Esophagus squamous epithelium (tissue), 5 donors: ENCODE measurements around the gene CYP27B1. TPM values are rescaled to one million over a fixed set of nuclear protein-coding genes. Genes with fewer than 3 reads are reported as not detected.
"Not testable (repeated sequence)": the region's sequence is repeated elsewhere in the genome, so short reads cannot be mapped to it uniquely, and the experiment has no call there.

ENCODE experiments used
- DNase-seq: peaks from one replicate; lab custom pipeline; 2025; lab: John Stamatoyannopoulos, UW
- H3K27ac ChIP-seq, 4 donors: fragments of 200-600 bp; sonication (generic); one replicate each; pipeline ENCODE4 v1.5.1; 2016 to 2019; ENCODE audit warnings: mild to moderate bottlenecking in 1 of 4
- H3K27me3 ChIP-seq, 4 donors: fragments of 200-600 bp; sonication (generic); 1 replicate in 3 of 4; 2 replicates in 1 of 4; pipeline versions ENCODE4 v1.5.1 to v1.6.0; 2017 to 2021; ENCODE audit warnings: antibody characterized with exemption in 1 of 4
- H3K36me3 ChIP-seq, 3 donors: fragments of 200-600 bp; sonication (generic); one replicate each; pipeline ENCODE4 v1.5.1; 2016 to 2019
- H3K4me1 ChIP-seq, 3 donors: fragments of 200-600 bp; sonication (generic); one replicate each; pipeline ENCODE4 v1.5.1; 2017 to 2019
- H3K4me3 ChIP-seq, 4 donors: fragments of 200-600 bp; sonication (generic); 1 replicate in 3 of 4; 2 replicates in 1 of 4; pipeline ENCODE4 v1.5.1; 2016 to 2019; ENCODE audit warnings: mild to moderate bottlenecking in 2 of 4, moderate library complexity in 1 of 4
- H3K9me3 ChIP-seq, 3 donors: fragments of 200-600 bp; sonication (generic); one replicate each; pipeline ENCODE4 v1.5.1; 2016 to 2019
- POLR2A ChIP-seq, 4 donors: fragments of 450-650 bp; IDR thresholded peaks; one replicate each; pipeline ENCODE4 v1.6.1; 2017; ENCODE audit warnings: antibody characterized with exemption in 4 of 4, mild to moderate bottlenecking in 4 of 4, moderate library complexity in 3 of 4
- WGBS, 2 donors: methylation state at CpG; one replicate each; pipeline ENCODE4 v1.1.5; 2018; 5-methylcytosine and 5-hydroxymethylcytosine counted together
- intact Hi-C: fragments of 100-400 bp; cut with DNase I; formaldehyde crosslinking; loops from one replicate; pipeline ENCODE4 v1.15.0; 2022
- total RNA-seq, 4 donors: library from RNA; depleted of rRNA; stranded (reverse); fragments of >200 nt; gene quantifications; one replicate each; pipeline ENCODE4 v1.1.0, GENCODE V29; 2016
- TF ChIP-seq, protein P1 (sequence below), 6 experiments: fragments of 450-650 bp in 4 of 6; fragments of 200-600 bp in 2 of 6; sonication (generic) in 2 of 6; IDR thresholded peaks; one replicate each; pipeline ENCODE4 v1.5.1; 2016 to 2019; ENCODE audit warnings: antibody characterized with exemption in 6 of 6, mild to moderate bottlenecking in 4 of 6, moderate library complexity in 4 of 6
- donor health status: DM: yes; HTN: yes; CAD: no.

CYP27B1 gene
- total RNA-seq, 4 donors from 2014 or later, result 0.18 to 1.7 (median 1.1) TPM

DNA sequence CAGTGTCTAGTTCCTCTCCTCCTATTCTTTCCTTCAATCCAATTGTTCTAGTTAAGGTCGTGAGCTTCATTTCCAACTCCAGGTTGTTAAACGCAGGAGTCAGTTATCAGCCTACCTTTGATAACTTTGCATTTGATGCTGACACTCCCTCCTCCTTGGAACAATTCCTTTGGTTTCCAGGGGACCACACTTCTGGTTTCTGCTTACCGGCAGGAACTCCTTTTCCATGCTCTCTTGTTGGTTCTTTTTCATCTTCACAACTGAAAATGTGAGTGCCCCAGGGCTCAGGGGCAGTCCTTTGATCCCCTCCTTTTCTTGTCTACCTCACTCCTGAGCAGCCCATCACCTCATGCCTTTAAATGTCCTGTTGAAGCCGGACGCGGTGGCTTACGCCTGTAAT, 10.5 kb upstream of the CYP27B1 start:
- Histone ChIP-seq H3K9me3 (no peaks in the 10 kb centered on the region), H3K4me1 (peaks cover 3 to 19% (median 11%) of the 10 kb centered on the region in 3 donors), H3K4me3 (no peak overlapping the region), H3K27ac (no peak overlapping the region), H3K27me3 (no peaks in the 10 kb centered on the region), H3K36me3 (peaks cover 0 to 42% (median 0%) of the 10 kb centered on the region in 3 donors)
- no peak for TF ChIP-seq POLR2A (IDR thresholded peaks at IDR 0.05)
- TF ChIP-seq, protein P1, sequence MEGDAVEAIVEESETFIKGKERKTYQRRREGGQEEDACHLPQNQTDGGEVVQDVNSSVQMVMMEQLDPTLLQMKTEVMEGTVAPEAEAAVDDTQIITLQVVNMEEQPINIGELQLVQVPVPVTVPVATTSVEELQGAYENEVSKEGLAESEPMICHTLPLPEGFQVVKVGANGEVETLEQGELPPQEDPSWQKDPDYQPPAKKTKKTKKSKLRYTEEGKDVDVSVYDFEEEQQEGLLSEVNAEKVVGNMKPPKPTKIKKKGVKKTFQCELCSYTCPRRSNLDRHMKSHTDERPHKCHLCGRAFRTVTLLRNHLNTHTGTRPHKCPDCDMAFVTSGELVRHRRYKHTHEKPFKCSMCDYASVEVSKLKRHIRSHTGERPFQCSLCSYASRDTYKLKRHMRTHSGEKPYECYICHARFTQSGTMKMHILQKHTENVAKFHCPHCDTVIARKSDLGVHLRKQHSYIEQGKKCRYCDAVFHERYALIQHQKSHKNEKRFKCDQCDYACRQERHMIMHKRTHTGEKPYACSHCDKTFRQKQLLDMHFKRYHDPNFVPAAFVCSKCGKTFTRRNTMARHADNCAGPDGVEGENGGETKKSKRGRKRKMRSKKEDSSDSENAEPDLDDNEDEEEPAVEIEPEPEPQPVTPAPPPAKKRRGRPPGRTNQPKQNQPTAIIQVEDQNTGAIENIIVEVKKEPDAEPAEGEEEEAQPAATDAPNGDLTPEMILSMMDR (IDR thresholded peaks at IDR 0.05), result no peak
- 90 to 91% methylated on average over 7 of the region's 7 CpGs for WGBS, 2 donors
- DNase-seq, result no peak
- intact Hi-C loops, result no loop called here

DNA sequence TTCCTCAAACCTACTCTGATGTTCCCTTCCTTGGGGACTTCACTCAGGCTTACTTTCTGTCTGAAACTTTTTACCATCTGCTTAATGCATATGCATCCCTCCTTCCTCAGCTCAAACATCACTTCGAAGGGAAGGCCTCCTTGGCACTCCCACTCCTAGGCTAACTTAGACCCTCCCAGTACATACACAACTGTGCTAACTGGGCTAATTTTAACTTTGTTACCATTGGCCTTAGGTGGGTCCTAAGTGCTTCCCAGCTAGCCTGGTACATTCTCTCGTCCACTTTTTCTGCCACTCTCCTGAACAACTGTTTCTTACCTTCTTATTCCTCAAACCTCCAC, 9.3 kb upstream of the CYP27B1 start:
- peaks cover 0 to 42% (median 0%) of the 10 kb centered on the region in 3 donors for H3K36me3 ChIP-seq
- peaks cover 8 to 19% (median 11%) of the 10 kb centered on the region in 3 donors for H3K4me1 ChIP-seq
- TF ChIP-seq, protein P1 (IDR thresholded peaks at IDR 0.05), result no peak
- TF ChIP-seq POLR2A (IDR thresholded peaks at IDR 0.05), result no peak
- 84 to 93% methylated on average over 2 of the region's 2 CpGs for WGBS, 2 donors
- DNase-seq, result no peak
- intact Hi-C loops, result no loop called here
- H3K9me3 ChIP-seq, result no peaks in the 10 kb centered on the region
- H3K27ac ChIP-seq, result no peak overlapping the region
- H3K4me3 ChIP-seq, result no peak overlapping the region
- H3K27me3 ChIP-seq, result no peaks in the 10 kb centered on the region

DNA sequence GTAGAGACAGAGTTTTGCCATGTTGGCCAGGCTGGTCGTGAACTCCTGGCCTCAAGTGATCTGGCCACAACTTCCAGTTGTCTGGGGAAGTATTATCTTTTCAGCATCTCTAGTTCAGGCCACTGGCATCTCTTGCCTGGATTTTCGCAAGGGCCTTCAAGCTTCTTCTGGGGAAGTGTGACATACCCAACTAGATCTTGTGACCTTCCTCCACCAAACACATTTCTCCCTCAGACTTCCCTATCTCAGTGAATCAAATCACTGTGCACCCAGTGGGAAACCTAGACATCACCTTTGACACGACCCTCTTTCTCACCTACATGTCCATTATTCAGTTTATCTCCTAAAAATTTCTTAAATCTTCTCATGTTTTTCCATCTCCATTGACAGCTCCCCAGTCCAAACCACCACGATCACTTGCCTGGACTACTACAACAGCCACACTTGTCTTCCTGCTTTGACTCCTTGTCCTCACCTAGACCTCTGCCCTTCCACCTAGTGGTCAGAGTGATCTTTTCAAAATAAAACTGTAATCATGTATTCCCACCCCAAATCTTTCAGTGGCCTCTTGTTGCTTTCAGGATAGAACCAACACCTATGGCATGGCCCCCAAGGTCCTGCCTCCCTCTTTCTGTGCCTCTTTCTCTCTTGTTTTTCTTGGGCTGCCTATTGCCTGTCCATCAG, 8.8 kb upstream of the CYP27B1 start:
- WGBS, 2 donors, result 80 to 81% methylated on average over 4 of the region's 4 CpGs
- no peaks in the 10 kb centered on the region for H3K9me3 ChIP-seq
- no peak overlapping the region for H3K27ac ChIP-seq
- peaks cover 0 to 39% (median 0%) of the 10 kb centered on the region in 3 donors for H3K36me3 ChIP-seq
- intact Hi-C loops, result no loop called here
- no peak overlapping the region for H3K4me3 ChIP-seq
- no peak for DNase-seq
- H3K27me3 ChIP-seq, result no peaks in the 10 kb centered on the region
- peaks cover 11 to 24% (median 16%) of the 10 kb centered on the region in 3 donors for H3K4me1 ChIP-seq
- TF ChIP-seq, protein P1 (IDR thresholded peaks at IDR 0.05), result no peak
- no peak for TF ChIP-seq POLR2A (IDR thresholded peaks at IDR 0.05)

DNA sequence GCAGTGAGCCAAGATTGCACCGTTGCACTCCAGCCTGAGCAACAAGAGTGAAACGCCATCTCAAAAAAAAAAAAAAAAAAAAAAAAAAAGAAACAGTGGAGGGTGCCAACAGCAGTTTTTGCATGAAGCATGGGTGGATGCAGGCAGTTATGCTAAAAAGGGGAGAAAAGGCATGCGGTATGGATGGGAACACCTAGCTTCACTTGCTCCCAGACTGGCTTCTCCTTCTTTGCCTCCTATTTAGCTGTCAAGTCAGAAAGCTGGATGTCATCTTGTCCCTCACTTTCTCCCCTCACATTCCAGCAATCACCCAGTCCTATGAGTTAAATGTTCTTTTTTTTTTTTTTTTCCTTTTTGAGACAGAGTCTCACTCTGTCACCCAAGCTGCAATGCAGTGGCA, 8.2 kb upstream of the CYP27B1 start:
- Histone ChIP-seq H3K4me1 (peaks cover 11 to 26% (median 16%) of the 10 kb centered on the region in 3 donors), H3K27ac (no peak overlapping the region), H3K9me3 (no peaks in the 10 kb centered on the region), H3K27me3 (no peaks in the 10 kb centered on the region), H3K36me3 (peaks cover 0 to 39% (median 0%) of the 10 kb centered on the region in 3 donors), H3K4me3 (no peak overlapping the region)
- no peak for DNase-seq
- intact Hi-C loops, result no loop called here
- TF ChIP-seq POLR2A (IDR thresholded peaks at IDR 0.05), result no peak
- TF ChIP-seq, protein P1 (IDR thresholded peaks at IDR 0.05), result no peak
- WGBS, 2 donors, result 73 to 94% methylated on average over 1 to 3 of the region's 3 CpGs

DNA sequence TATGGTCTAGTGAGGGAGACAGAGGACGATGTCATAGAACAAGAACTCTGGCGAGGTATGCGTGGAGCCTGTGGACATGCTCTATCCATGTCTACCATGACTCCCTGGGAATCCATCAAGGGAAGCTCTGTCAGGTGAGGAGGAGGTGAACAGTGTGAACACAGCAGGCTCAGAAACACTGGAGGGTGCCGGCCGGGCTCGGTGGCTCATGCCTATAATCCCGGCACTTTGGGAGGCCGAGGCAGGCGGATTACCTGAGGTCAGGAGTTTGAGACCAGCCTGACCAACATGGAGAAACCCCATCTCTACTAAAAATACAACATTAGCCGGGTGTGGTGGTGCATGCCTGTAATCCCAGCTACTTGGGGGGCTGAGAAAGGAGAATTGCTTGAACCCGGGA, 7.8 kb upstream of the CYP27B1 start:
- H3K4me1 ChIP-seq, result peaks cover 11 to 26% (median 16%) of the 10 kb centered on the region in 3 donors
- peaks cover 0 to 39% (median 0%) of the 10 kb centered on the region in 3 donors for H3K36me3 ChIP-seq
- H3K27ac ChIP-seq, DNase-seq, H3K9me3 ChIP-seq, H3K4me3 ChIP-seq, H3K27me3 ChIP-seq, intact Hi-C loops: not testable (repeated sequence)
- WGBS, 2 donors, result 86 to 90% methylated on average over 3 of the region's 11 CpGs
